ENCODE data around the gene TMEM18. TPM values are rescaled to one million over a fixed set of nuclear protein-coding genes. Genes with fewer than 3 reads are reported as not detected.
A peak's percentile ranks its signal among the peaks of the same experiment; 100 is the strongest.

TMEM18 gene
- total and polyA plus RNA-seq, 9 of the 15 experiments (the other 6 are each of a cell fraction or from before 2014, with no cell fraction given): 12.8 to 55.9 (median 21.8) TPM

DNA sequence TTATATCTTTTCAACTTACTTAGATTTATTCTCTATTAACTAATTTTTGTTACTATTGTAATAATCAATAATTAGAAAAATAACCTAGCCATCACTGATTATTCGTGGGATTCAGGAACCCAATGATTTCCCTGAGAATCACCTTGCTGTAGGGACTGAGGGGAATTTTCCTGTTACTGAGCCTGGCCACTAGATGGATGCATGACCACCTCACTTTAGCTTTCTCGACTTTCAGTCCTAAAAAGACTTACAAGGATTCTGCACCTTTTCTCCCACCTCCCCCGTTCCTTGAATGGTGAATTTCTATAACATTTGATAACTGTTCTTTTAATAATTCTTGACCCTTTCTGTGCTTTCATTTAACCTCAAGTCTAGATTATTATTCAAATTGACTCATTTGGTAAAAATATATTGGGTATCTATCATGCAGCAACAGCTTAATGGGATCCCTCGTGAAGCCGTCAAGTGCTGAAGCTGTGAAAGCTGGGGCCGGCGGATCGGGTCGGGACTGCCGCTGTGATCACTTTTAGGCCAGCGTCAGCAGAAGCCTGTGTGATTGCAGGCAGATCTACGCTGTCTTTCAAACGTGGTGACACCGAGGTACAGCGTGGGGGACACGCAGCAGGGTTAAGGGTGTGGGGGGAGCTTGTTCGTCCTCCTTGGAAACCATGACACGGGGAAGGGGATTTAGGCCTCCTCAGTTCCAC lies 38.8 kb upstream of the TMEM18 start:
- in situ Hi-C loops (cut with MboI) (loop anchor here (25.0 kb wide), 1 partner anchor 821 kb away; no protein-coding TSS in a partner anchor), intact Hi-C loops (cut with micrococcal nuclease) (loop anchor here (5.0 to 10.0 kb wide), 2 partner anchors 109 to 181 kb away; no protein-coding TSS in a partner anchor)
- Histone ChIP-seq H3K4me1 (replicated peaks in 1 of 2; ENCODE audit: control insufficient read depth in 2 of 2, insufficient read depth in 2 of 2, low read length in 2 of 2) (no peaks in the 10 kb centered on the region), H3K79me2 (ENCODE audit: control insufficient read depth, insufficient read depth, low read length) (no peaks in the 10 kb centered on the region), H4K20me1 (replicated peaks; ENCODE audit: control insufficient read depth, insufficient read depth, low read length) (no peaks in the 10 kb centered on the region), H3K27me3 (ENCODE audit: control insufficient read depth in 2 of 2, insufficient read depth in 2 of 2, low read length in 2 of 2) (peaks cover 0 to 32% of the 10 kb centered on the region in 2 experiments; a peak in 4 of 5 replicates), H3K4me2 (ENCODE audit: insufficient read depth, low read length) (no peak overlapping the region), H3K9me1 (ENCODE audit: control insufficient read depth, insufficient read depth, low read length) (no peaks in the 10 kb centered on the region), H3K27ac (ENCODE audit: extremely low read depth, low read depth, low read length) (no peak overlapping the region), H2AFZ (ENCODE audit: low read depth, low read length) (no peak overlapping the region), H3K4me3 (no peak overlapping the region), H3K9me3 (replicated peaks; ENCODE audit: control insufficient read depth, insufficient read depth, low read depth, low read length) (no peaks in the 10 kb centered on the region), H3K9ac (ENCODE audit: insufficient read depth in 1 of 2, low read depth in 2 of 2, low read length in 2 of 2) (no peak overlapping the region), H3K36me3 (ENCODE audit: control insufficient read depth, insufficient read depth, low read length) (no peaks in the 10 kb centered on the region)
- POLR2A ChIA-PET: interaction anchor here (0.6 to 1.1 kb wide), 5 partner anchors 39 to 691 kb away, joined by 3 to 4 read pairs (median 3); partner anchors contain the start of gene TMEM18
- no TSS peak for BruUV-seq (replicated peaks)
- TF ChIP-seq, protein P1, sequence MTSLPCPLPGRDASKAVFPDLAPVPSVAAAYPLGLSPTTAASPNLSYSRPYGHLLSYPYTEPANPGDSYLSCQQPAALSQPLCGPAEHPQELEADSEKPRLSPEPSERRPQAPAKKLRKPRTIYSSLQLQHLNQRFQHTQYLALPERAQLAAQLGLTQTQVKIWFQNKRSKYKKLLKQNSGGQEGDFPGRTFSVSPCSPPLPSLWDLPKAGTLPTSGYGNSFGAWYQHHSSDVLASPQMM (CRISPR knock-in tag; IDR thresholded peaks at IDR 0.05): no peak
- TF ChIP-seq TAF1 (IDR thresholded peaks at IDR 0.05; ENCODE audit: control insufficient read depth, extremely low read depth, insufficient read depth, low read length, severe bottlenecking) (no peak), ZNF41 (CRISPR knock-in tag; conservative IDR thresholded peaks at IDR 0.05) (no peak), ZNF77 (CRISPR knock-in tag; IDR thresholded peaks at IDR 0.05) (no peak), RAD21 (CRISPR knock-in tag; conservative IDR thresholded peaks at IDR 0.05 in 1 of 2, IDR thresholded peaks at IDR 0.05 in 1 of 2) (peak; percentile 24 to 55; a peak in 2 of 4 replicates), JUND (IDR thresholded peaks at IDR 0.05; ENCODE audit: borderline replicate concordance, low read depth, low read length) (no peak), JUND (tag; IDR thresholded peaks at IDR 0.05; ENCODE audit: borderline replicate concordance, low read depth, low read length) (no peak), SMC3 (conservative IDR thresholded peaks at IDR 0.05; ENCODE audit: insufficient read depth, low read depth, low read length) (0 out of 2 replicates have a peak, but pooled peaks have one; percentile 6), HDAC1 (IDR thresholded peaks at IDR 0.05) (no peak), TCF7L2 (IDR thresholded peaks at IDR 0.05; ENCODE audit: low read depth, low read length) (no peak), BACH1 (tag; IDR thresholded peaks at IDR 0.05) (no peak), ZNF764 (CRISPR knock-in tag; IDR thresholded peaks at IDR 0.05; ENCODE audit: low read depth) (no peak), DDX20 (tag; IDR thresholded peaks at IDR 0.05; ENCODE audit: low read depth) (no peak)
- TF ChIP-seq, protein P2, sequence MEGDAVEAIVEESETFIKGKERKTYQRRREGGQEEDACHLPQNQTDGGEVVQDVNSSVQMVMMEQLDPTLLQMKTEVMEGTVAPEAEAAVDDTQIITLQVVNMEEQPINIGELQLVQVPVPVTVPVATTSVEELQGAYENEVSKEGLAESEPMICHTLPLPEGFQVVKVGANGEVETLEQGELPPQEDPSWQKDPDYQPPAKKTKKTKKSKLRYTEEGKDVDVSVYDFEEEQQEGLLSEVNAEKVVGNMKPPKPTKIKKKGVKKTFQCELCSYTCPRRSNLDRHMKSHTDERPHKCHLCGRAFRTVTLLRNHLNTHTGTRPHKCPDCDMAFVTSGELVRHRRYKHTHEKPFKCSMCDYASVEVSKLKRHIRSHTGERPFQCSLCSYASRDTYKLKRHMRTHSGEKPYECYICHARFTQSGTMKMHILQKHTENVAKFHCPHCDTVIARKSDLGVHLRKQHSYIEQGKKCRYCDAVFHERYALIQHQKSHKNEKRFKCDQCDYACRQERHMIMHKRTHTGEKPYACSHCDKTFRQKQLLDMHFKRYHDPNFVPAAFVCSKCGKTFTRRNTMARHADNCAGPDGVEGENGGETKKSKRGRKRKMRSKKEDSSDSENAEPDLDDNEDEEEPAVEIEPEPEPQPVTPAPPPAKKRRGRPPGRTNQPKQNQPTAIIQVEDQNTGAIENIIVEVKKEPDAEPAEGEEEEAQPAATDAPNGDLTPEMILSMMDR (IDR thresholded peaks at IDR 0.05 in 2 of 3, conservative IDR thresholded peaks at IDR 0.05 in 1 of 3; ENCODE audit: insufficient read depth in 2 of 3, low read depth in 1 of 3, low read length in 3 of 3): peak; percentile 31 to 47 (median 47)
- FAIRE-seq (no peak), ATAC-seq (peak; percentile 77), DNase-seq (ENCODE audit: extremely low read depth in 1 of 4, low spot score in 3 of 4) (peak in 2 of 4 experiments; percentile 27 to 35)
- CTCF ChIA-PET (ENCODE audit: low intra/inter-chr PET ratio): interaction anchor here (0.9 to 1.1 kb wide), 2 partner anchors 831 to 835 kb away, joined by 3 to 4 read pairs; no protein-coding TSS in a partner anchor
- 3% methylated on average over 18 of the region's 18 CpGs for WGBS (ENCODE audit: insufficient coverage, low coverage, missing lambda C conversion rate)

Measured in K562 (cell line).